ENCODE results near the gene TXK.

Gene TXK

DNA sequence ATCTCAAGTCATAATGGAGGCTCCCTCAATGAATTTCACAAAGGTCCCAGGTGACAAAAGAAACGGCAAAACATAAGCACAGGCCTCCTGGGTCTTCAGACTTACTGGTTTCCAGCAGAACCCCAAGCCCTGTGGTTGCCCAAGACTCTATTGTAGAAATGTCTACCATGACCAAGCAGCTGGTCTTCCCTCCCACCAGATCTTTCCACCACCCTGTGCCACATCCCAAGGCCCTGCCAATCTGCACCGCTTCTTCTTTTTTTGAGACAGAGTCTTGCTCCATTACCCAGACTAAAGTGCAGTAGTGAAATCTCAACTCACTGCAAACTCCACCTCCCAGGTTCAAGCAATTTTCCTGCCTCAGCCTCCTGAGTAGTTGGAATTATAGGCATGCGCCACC is 23.2 kb upstream of the TXK start:
- H3K4me1 ChIP-seq (ENCODE audit: control insufficient read depth, low read depth, low read length): no peaks in the 10 kb centered on the region
- H3K27ac ChIP-seq (ENCODE audit: low read depth, low read length): no peak overlapping the region
- H3K4me3 ChIP-seq (ENCODE audit: low read length): no peak overlapping the region
- no peak overlapping the region for H3K23ac ChIP-seq (ENCODE audit: low read length)
- no peak overlapping the region for H3K18ac ChIP-seq (ENCODE audit: low read length)
- DNase-seq: no peak
- no peak overlapping the region for H3K9ac ChIP-seq (ENCODE audit: low read length)
- H3K27me3 ChIP-seq (ENCODE audit: insufficient read depth, low read length, poor library complexity): no peaks in the 10 kb centered on the region
- no peaks in the 10 kb centered on the region for H3K79me2 ChIP-seq (ENCODE audit: control insufficient read depth, insufficient read depth, low read length)
- no peak overlapping the region for H2BK5ac ChIP-seq (ENCODE audit: low read length)
- WGBS (ENCODE audit: extremely low coverage, insufficient coverage, low lambda C conversion rate): no CpG with 5 or more reads among the region's 3 CpGs
- no peaks in the 10 kb centered on the region for H3K79me1 ChIP-seq (ENCODE audit: low read length)
- no peak overlapping the region for H4K8ac ChIP-seq (ENCODE audit: low read depth, low read length)
- H2BK120ac ChIP-seq (ENCODE audit: low read depth, low read length): no peak overlapping the region
- H3K4ac ChIP-seq (ENCODE audit: low read depth, low read length): no peak overlapping the region
- H4K5ac ChIP-seq (ENCODE audit: low read length): no peak overlapping the region
- H2BK15ac ChIP-seq (replicated peaks; ENCODE audit: low read depth): no peak overlapping the region
- H3K4me2 ChIP-seq (ENCODE audit: low read length): no peak overlapping the region
- H3K36me3 ChIP-seq (ENCODE audit: control insufficient read depth, insufficient read depth, low read length): no peaks in the 10 kb centered on the region
- H3K56ac ChIP-seq (ENCODE audit: low read length): no peak overlapping the region
- H2AK5ac ChIP-seq (ENCODE audit: low read length): no peak overlapping the region

DNA sequence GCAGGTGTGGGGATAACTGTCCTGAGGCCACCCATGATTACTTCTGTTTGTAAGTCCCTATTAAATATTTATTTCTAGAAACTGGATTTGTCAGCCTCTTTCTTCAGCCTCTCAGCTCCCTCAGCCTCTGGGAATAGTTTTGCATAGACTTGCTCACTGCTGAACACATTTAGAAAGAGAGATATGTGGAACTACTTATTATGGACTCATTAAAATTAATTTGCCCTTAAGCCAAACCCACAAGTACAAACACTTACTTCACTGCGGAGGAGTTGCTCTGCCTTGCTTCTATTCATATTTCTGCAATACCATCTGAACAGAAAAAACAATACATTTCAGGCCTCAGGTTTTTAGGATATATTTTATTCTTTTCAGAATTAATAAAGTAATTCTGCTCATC is 22.4 kb upstream of the TXK start:
- Histone ChIP-seq H2BK120ac (ENCODE audit: low read depth, low read length) (no peak overlapping the region), H4K5ac (ENCODE audit: low read length) (no peak overlapping the region), H2AK5ac (ENCODE audit: low read length) (no peak overlapping the region), H2BK5ac (ENCODE audit: low read length) (no peak overlapping the region), H3K27me3 (ENCODE audit: insufficient read depth, low read length, poor library complexity) (no peaks in the 10 kb centered on the region), H3K79me2 (ENCODE audit: control insufficient read depth, insufficient read depth, low read length) (no peaks in the 10 kb centered on the region), H4K8ac (ENCODE audit: low read depth, low read length) (no peak overlapping the region), H3K9ac (ENCODE audit: low read length) (no peak overlapping the region), H3K23ac (ENCODE audit: low read length) (no peak overlapping the region), H3K4ac (ENCODE audit: low read depth, low read length) (no peak overlapping the region), H3K79me1 (ENCODE audit: low read length) (no peaks in the 10 kb centered on the region), H3K4me2 (ENCODE audit: low read length) (no peak overlapping the region), H2BK15ac (replicated peaks; ENCODE audit: low read depth) (no peak overlapping the region), H3K4me3 (ENCODE audit: low read length) (no peak overlapping the region), H3K4me1 (ENCODE audit: control insufficient read depth, low read depth, low read length) (no peaks in the 10 kb centered on the region), H3K36me3 (ENCODE audit: control insufficient read depth, insufficient read depth, low read length) (no peaks in the 10 kb centered on the region), H3K56ac (ENCODE audit: low read length) (no peak overlapping the region), H3K18ac (ENCODE audit: low read length) (no peak overlapping the region), H3K27ac (ENCODE audit: low read depth, low read length) (no peak overlapping the region)
- WGBS (ENCODE audit: extremely low coverage, insufficient coverage, low lambda C conversion rate): no CpG with 5 or more reads among the region's 1 CpG
- no peak for DNase-seq

- Histone ChIP-seq H3K4ac (ENCODE audit: low read depth, low read length) (no peak overlapping the region), H3K18ac (ENCODE audit: low read length) (no peak overlapping the region), H3K79me1 (ENCODE audit: low read length) (no peaks in the 10 kb centered on the region), H3K79me2 (ENCODE audit: control insufficient read depth, insufficient read depth, low read length) (no peaks in the 10 kb centered on the region), H3K36me3 (ENCODE audit: control insufficient read depth, insufficient read depth, low read length) (no peaks in the 10 kb centered on the region), H2BK120ac (ENCODE audit: low read depth, low read length) (no peak overlapping the region), H3K27ac (ENCODE audit: low read depth, low read length) (no peak overlapping the region), H3K4me2 (ENCODE audit: low read length) (no peak overlapping the region), H2BK5ac (ENCODE audit: low read length) (no peak overlapping the region), H3K4me3 (ENCODE audit: low read length) (no peak overlapping the region), H3K4me1 (ENCODE audit: control insufficient read depth, low read depth, low read length) (no peaks in the 10 kb centered on the region), H2AK5ac (ENCODE audit: low read length) (no peak overlapping the region), H3K9ac (ENCODE audit: low read length) (no peak overlapping the region), H2BK15ac (replicated peaks; ENCODE audit: low read depth) (no peak overlapping the region), H3K23ac (ENCODE audit: low read length) (no peak overlapping the region), H4K8ac (ENCODE audit: low read depth, low read length) (no peak overlapping the region), H4K5ac (ENCODE audit: low read length) (no peak overlapping the region), H3K27me3 (ENCODE audit: insufficient read depth, low read length, poor library complexity) (no peaks in the 10 kb centered on the region), H3K56ac (ENCODE audit: low read length) (no peak overlapping the region)
- no peak for DNase-seq
- no CpG with 5 or more reads among the region's 1 CpG for WGBS (ENCODE audit: extremely low coverage, insufficient coverage, low lambda C conversion rate)
Measured at GRCh38 chr4:48153791-48154550, 19.9 kb upstream of the TXK start.

DNA sequence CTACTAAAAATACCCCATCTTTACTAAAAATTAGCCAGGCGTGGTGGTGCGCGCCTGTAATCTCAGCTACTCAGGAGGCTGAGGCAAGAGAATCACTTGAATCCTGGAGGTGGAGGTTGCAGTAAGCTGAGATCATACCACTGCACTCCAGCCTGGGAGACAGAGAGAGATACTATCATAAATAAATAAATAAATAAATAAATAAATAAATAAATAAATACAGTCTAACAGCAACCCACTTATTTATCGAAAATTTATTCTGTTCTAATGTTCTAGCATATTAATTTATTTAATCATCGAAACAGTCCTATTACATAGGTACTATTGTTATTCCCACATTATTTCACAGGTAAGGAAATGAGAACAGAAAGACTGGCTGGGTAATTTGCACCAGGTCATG is 18.2 kb upstream of the TXK start:
- H3K27me3 ChIP-seq (ENCODE audit: insufficient read depth, low read length, poor library complexity): no peaks in the 10 kb centered on the region
- WGBS (ENCODE audit: extremely low coverage, insufficient coverage, low lambda C conversion rate): 80% methylated on average over 1 of the region's 5 CpGs

GRCh38 chr4:48149827-48150370 is 15.8 kb upstream of the TXK start:
- no peak overlapping the region for H3K56ac ChIP-seq (ENCODE audit: low read length)
- H3K4ac ChIP-seq (ENCODE audit: low read depth, low read length): no peak overlapping the region
- H3K23ac ChIP-seq (ENCODE audit: low read length): no peak overlapping the region
- no peaks in the 10 kb centered on the region for H3K36me3 ChIP-seq (ENCODE audit: control insufficient read depth, insufficient read depth, low read length)
- H3K79me1 ChIP-seq (ENCODE audit: low read length): no peaks in the 10 kb centered on the region
- no peaks in the 10 kb centered on the region for H3K4me1 ChIP-seq (ENCODE audit: control insufficient read depth, low read depth, low read length)
- H3K18ac ChIP-seq (ENCODE audit: low read length): no peak overlapping the region
- H4K8ac ChIP-seq (ENCODE audit: low read depth, low read length): no peak overlapping the region
- H2AK5ac ChIP-seq (ENCODE audit: low read length): no peak overlapping the region
- no peak overlapping the region for H3K9ac ChIP-seq (ENCODE audit: low read length)
- H3K27ac ChIP-seq (ENCODE audit: low read depth, low read length): no peak overlapping the region
- no peaks in the 10 kb centered on the region for H3K79me2 ChIP-seq (ENCODE audit: control insufficient read depth, insufficient read depth, low read length)
- H4K5ac ChIP-seq (ENCODE audit: low read length): no peak overlapping the region
- no peak overlapping the region for H3K4me3 ChIP-seq (ENCODE audit: low read length)
- H3K4me2 ChIP-seq (ENCODE audit: low read length): no peak overlapping the region
- H2BK15ac ChIP-seq (replicated peaks; ENCODE audit: low read depth): no peak overlapping the region
- H2BK120ac ChIP-seq (ENCODE audit: low read depth, low read length): no peak overlapping the region
- no CpG with 5 or more reads among the region's 3 CpGs for WGBS (ENCODE audit: extremely low coverage, insufficient coverage, low lambda C conversion rate)
- DNase-seq: no peak
- H3K27me3 ChIP-seq (ENCODE audit: insufficient read depth, low read length, poor library complexity): no peaks in the 10 kb centered on the region
- H2BK5ac ChIP-seq (ENCODE audit: low read length): no peak overlapping the region

More for the DNA sequence above, 18.2 kb upstream of the TXK start:
- Histone ChIP-seq H3K27ac (ENCODE audit: low read depth, low read length) (no peak overlapping the region), H3K4ac (ENCODE audit: low read depth, low read length) (no peak overlapping the region), H2AK5ac (ENCODE audit: low read length) (no peak overlapping the region), H2BK120ac (ENCODE audit: low read depth, low read length) (no peak overlapping the region), H4K5ac (ENCODE audit: low read length) (no peak overlapping the region), H3K18ac (ENCODE audit: low read length) (no peak overlapping the region), H3K4me3 (ENCODE audit: low read length) (no peak overlapping the region), H3K36me3 (ENCODE audit: control insufficient read depth, insufficient read depth, low read length) (no peaks in the 10 kb centered on the region), H2BK15ac (replicated peaks; ENCODE audit: low read depth) (no peak overlapping the region), H3K79me1 (ENCODE audit: low read length) (no peaks in the 10 kb centered on the region), H3K23ac (ENCODE audit: low read length) (no peak overlapping the region), H3K4me1 (ENCODE audit: control insufficient read depth, low read depth, low read length) (no peaks in the 10 kb centered on the region), H2BK5ac (ENCODE audit: low read length) (no peak overlapping the region), H3K79me2 (ENCODE audit: control insufficient read depth, insufficient read depth, low read length) (no peaks in the 10 kb centered on the region), H3K9ac (ENCODE audit: low read length) (no peak overlapping the region), H3K4me2 (ENCODE audit: low read length) (no peak overlapping the region), H4K8ac (ENCODE audit: low read depth, low read length) (no peak overlapping the region), H3K56ac (ENCODE audit: low read length) (no peak overlapping the region)
- no peak for DNase-seq

- H3K79me1 ChIP-seq (ENCODE audit: low read length): no peaks in the 10 kb centered on the region
- H3K9ac ChIP-seq (ENCODE audit: low read length): no peak overlapping the region
- H3K18ac ChIP-seq (ENCODE audit: low read length): no peak overlapping the region
- DNase-seq: no peak
- no peak overlapping the region for H3K4me3 ChIP-seq (ENCODE audit: low read length)
- no peak overlapping the region for H2BK5ac ChIP-seq (ENCODE audit: low read length)
- WGBS (ENCODE audit: extremely low coverage, insufficient coverage, low lambda C conversion rate): no CpG with 5 or more reads among the region's 1 CpG
- no peak overlapping the region for H2BK15ac ChIP-seq (replicated peaks; ENCODE audit: low read depth)
- no peak overlapping the region for H3K27ac ChIP-seq (ENCODE audit: low read depth, low read length)
- no peaks in the 10 kb centered on the region for H3K4me1 ChIP-seq (ENCODE audit: control insufficient read depth, low read depth, low read length)
- no peak overlapping the region for H3K4me2 ChIP-seq (ENCODE audit: low read length)
- no peak overlapping the region for H2AK5ac ChIP-seq (ENCODE audit: low read length)
- no peak overlapping the region for H4K8ac ChIP-seq (ENCODE audit: low read depth, low read length)
- no peaks in the 10 kb centered on the region for H3K27me3 ChIP-seq (ENCODE audit: insufficient read depth, low read length, poor library complexity)
- no peak overlapping the region for H3K4ac ChIP-seq (ENCODE audit: low read depth, low read length)
- H3K79me2 ChIP-seq (ENCODE audit: control insufficient read depth, insufficient read depth, low read length): no peaks in the 10 kb centered on the region
- no peak overlapping the region for H2BK120ac ChIP-seq (ENCODE audit: low read depth, low read length)
- H4K5ac ChIP-seq (ENCODE audit: low read length): no peak overlapping the region
- H3K56ac ChIP-seq (ENCODE audit: low read length): no peak overlapping the region
- no peaks in the 10 kb centered on the region for H3K36me3 ChIP-seq (ENCODE audit: control insufficient read depth, insufficient read depth, low read length)
- H3K23ac ChIP-seq (ENCODE audit: low read length): no peak overlapping the region
Measured at GRCh38 chr4:48147621-48148020, 13.6 kb upstream of the TXK start.

Data from mesendoderm (in vitro differentiated cells).